ENCODE measurements around the gene ALLC.

- no peak for TF ChIP-seq POLR2AphosphoS5 (IDR thresholded peaks at IDR 0.05; ENCODE audit: low read depth, low read length)
- no peak for TF ChIP-seq TAF1 (IDR thresholded peaks at IDR 0.05; ENCODE audit: borderline replicate concordance, insufficient read depth, low read length)
- TF ChIP-seq SIN3A (IDR thresholded peaks at IDR 0.05; ENCODE audit: borderline replicate concordance, insufficient read depth, low read length) = no peak
Measured at GRCh38 chr2:3664118-3664517, 6.1 kb downstream of the ALLC start.
